IPS-20b (cell line): ENCODE results near the gene ADISSP.

Experiments used
- H3K27ac ChIP-seq: one replicate; pipeline ENCODE4 v1.5.1; 2013; ENCODE audit warnings: low read length
- H3K27me3 ChIP-seq: 2 replicates; pipeline ENCODE4 v1.6.1; 2013; ENCODE audit warnings: mild to moderate bottlenecking, low read length, inconsistent platforms; ENCODE audit not compliant: insufficient read depth
- H3K36me3 ChIP-seq: 2 replicates; pipeline ENCODE4 v1.6.1; 2013; ENCODE audit warnings: low read depth, mild to moderate bottlenecking, inconsistent platforms, low read length, moderate library complexity; ENCODE audit not compliant: insufficient read depth
- H3K4me1 ChIP-seq: 2 replicates; pipeline ENCODE4 v1.6.1; 2013; ENCODE audit warnings: mild to moderate bottlenecking, control low read depth, inconsistent platforms, low read length, moderate library complexity; ENCODE audit not compliant: insufficient read depth
- H3K4me3 ChIP-seq: 2 replicates; pipeline ENCODE4 v1.5.1; 2013; ENCODE audit warnings: mild to moderate bottlenecking, low read length, inconsistent platforms
- H3K9ac ChIP-seq: 2 replicates; pipeline ENCODE4 v1.6.1; 2013; ENCODE audit warnings: low read depth, mild to moderate bottlenecking, inconsistent platforms, low read length, moderate library complexity
- H3K9me3 ChIP-seq: 2 replicates; pipeline ENCODE4 v1.6.1; 2013; ENCODE audit warnings: mild to moderate bottlenecking, low read depth, low read length, inconsistent platforms; ENCODE audit not compliant: insufficient read depth

The ADISSP gene

DNA sequence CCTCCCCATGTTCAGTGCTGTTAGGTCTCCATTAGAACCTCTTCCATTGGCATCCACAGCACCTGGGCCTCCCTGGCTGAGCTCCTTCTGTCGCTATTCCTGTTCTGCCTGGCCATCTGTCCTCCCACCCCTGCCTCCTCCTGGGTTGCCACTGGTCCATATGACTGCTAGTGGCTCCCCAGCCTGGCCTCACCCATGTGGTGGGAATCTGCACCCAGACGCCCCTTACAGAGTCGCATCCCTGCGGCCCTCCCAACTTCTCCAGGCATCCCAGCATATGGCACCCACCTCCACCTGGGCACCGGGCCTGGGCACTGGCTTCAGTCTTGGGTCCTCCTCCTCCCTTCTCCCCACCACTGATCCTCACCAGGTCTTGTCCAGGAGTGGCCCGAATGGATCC lies 36.3 kb upstream of the ADISSP start:
- no peak overlapping the region for H3K9ac ChIP-seq
- no peaks in the 10 kb centered on the region for H3K27me3 ChIP-seq
- H3K36me3 ChIP-seq = peaks cover 56% of the 10 kb centered on the region
- H3K4me3 ChIP-seq = no peak overlapping the region
- no peak overlapping the region for H3K27ac ChIP-seq
- no peaks in the 10 kb centered on the region for H3K9me3 ChIP-seq
- peaks cover 16% of the 10 kb centered on the region; the same call in 1 of the 2 replicates for H3K4me1 ChIP-seq

- no peaks in the 10 kb centered on the region for H3K27me3 ChIP-seq
- no peak overlapping the region for H3K9ac ChIP-seq
- no peak overlapping the region for H3K4me3 ChIP-seq
- no peak overlapping the region for H3K27ac ChIP-seq
- peaks cover 62% of the 10 kb centered on the region for H3K36me3 ChIP-seq
- H3K9me3 ChIP-seq = no peaks in the 10 kb centered on the region
- H3K4me1 ChIP-seq = peaks cover 18% of the 10 kb centered on the region; the same call in 1 of the 2 replicates
Observed at GRCh38 chr20:3803289-3803688, 35.7 kb upstream of the ADISSP start.

GRCh38 chr20:3802524-3803239 lies 35.1 kb upstream of the ADISSP start:
- Histone ChIP-seq H3K9me3 (no peaks in the 10 kb centered on the region), H3K9ac (no peak overlapping the region), H3K27ac (no peak overlapping the region), H3K36me3 (peaks cover 62% of the 10 kb centered on the region), H3K4me1 (peaks cover 21% of the 10 kb centered on the region; the same call in 1 of the 2 replicates), H3K4me3 (no peak overlapping the region), H3K27me3 (no peaks in the 10 kb centered on the region)

DNA sequence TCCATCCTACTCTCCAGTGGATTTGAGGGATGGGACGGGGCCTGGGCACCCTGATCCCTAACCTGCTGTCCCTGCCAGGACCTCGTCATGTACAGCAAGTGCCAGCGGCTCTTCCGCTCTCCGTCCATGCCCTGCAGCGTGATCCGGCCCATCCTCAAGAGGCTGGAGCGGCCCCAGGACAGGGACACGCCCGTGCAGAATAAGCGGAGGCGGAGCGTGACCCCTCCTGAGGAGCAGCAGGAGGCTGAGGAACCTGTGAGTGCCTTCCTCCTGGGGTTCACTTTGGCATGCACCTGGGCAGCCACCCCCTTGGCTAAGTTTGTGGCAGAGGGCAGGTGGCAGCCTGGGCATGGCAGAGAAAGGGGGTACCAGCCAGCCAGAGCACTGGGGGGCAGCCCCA lies 34.3 kb upstream of the ADISSP start:
- no peak overlapping the region for H3K27ac ChIP-seq
- H3K4me3 ChIP-seq = no peak overlapping the region
- peaks cover 6% of the 10 kb centered on the region; the same call in 1 of the 2 replicates for H3K27me3 ChIP-seq
- peaks cover 62% of the 10 kb centered on the region for H3K36me3 ChIP-seq
- peaks cover 25% of the 10 kb centered on the region; the same call in 1 of the 2 replicates for H3K4me1 ChIP-seq
- H3K9ac ChIP-seq = no peak overlapping the region
- H3K9me3 ChIP-seq = no peaks in the 10 kb centered on the region

DNA sequence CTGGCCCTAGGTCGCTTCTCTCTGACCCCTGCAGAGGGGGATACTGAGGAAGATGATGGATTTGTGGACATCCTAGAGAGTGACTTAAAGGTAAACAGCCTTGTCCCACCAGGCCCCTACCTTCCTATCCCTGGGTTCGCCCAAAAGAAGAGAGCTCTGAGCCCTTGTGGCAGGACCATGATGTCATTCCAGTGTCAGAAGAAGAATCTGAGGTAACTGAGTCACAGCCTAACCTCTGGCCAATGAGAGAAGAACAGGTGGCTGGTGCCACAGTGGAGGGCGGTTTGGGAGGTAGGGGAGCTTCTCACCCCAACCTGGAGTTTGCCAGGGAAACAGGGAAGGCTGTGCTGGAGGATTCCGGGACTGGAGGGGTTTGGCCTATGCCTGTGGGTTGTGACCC lies 33.7 kb upstream of the ADISSP start:
- Histone ChIP-seq H3K27me3 (peaks cover 7% of the 10 kb centered on the region; the same call in 1 of the 2 replicates), H3K4me1 (peaks cover 25% of the 10 kb centered on the region; the same call in 1 of the 2 replicates), H3K27ac (no peak overlapping the region), H3K9me3 (no peaks in the 10 kb centered on the region), H3K4me3 (no peak overlapping the region), H3K9ac (no peak overlapping the region), H3K36me3 (peaks cover 62% of the 10 kb centered on the region)

DNA sequence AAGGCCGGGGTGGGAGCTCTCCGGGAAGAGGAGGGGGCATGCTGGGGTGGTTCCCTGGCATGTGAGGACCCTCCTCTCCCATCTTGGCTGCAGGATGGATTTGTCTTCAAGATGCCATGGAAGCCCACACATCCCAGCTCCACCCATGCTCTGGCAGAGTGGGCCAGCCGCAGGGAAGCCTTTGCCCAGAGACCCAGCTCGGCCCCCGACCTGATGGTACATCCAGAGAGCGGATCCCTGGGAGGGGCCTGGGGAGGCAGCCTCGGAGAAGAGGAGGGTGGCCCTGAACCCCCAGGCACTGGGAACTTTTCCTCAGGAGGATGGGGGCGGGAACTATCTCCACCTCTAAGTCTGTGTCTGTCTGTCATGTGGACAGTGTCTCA lies 33.3 kb upstream of the ADISSP start:
- H3K36me3 ChIP-seq = peaks cover 57% of the 10 kb centered on the region
- no peaks in the 10 kb centered on the region for H3K9me3 ChIP-seq
- no peak overlapping the region for H3K9ac ChIP-seq
- H3K27ac ChIP-seq = no peak overlapping the region
- peaks cover 7% of the 10 kb centered on the region; the same call in 1 of the 2 replicates for H3K27me3 ChIP-seq
- H3K4me1 ChIP-seq = peaks cover 25% of the 10 kb centered on the region; the same call in 1 of the 2 replicates
- H3K4me3 ChIP-seq = no peak overlapping the region; the same call in 1 of the 2 replicates

- H3K27ac ChIP-seq = peak overlapping the region; percentile 1
- peaks cover 25% of the 10 kb centered on the region; the same call in 1 of the 2 replicates for H3K4me1 ChIP-seq
- peak overlapping the region; percentile 50; the same call in 1 of the 2 replicates for H3K9ac ChIP-seq
- no peaks in the 10 kb centered on the region for H3K9me3 ChIP-seq
- H3K36me3 ChIP-seq = peaks cover 52% of the 10 kb centered on the region
- peaks cover 7% of the 10 kb centered on the region; the same call in 1 of the 2 replicates for H3K27me3 ChIP-seq
- peak overlapping the region; percentile 48; the same call in 1 of the 2 replicates for H3K4me3 ChIP-seq
Observed at GRCh38 chr20:3800256-3800877, 32.8 kb upstream of the ADISSP start.

GRCh38 chr20:3798908-3799248 lies 31.3 kb upstream of the ADISSP start:
- H3K9me3 ChIP-seq = no peaks in the 10 kb centered on the region
- H3K27ac ChIP-seq = peak overlapping the region; percentile 57
- H3K4me3 ChIP-seq = peak overlapping the region; percentile 48; the same call in 1 of the 2 replicates
- 0 out of 2 replicates have a peak overlapping the region, but pooled peaks have one; percentile 43 for H3K9ac ChIP-seq
- peaks cover 38% of the 10 kb centered on the region for H3K36me3 ChIP-seq
- peaks cover 7% of the 10 kb centered on the region; the same call in 1 of the 2 replicates for H3K27me3 ChIP-seq
- H3K4me1 ChIP-seq = peaks cover 25% of the 10 kb centered on the region; the same call in 1 of the 2 replicates

DNA sequence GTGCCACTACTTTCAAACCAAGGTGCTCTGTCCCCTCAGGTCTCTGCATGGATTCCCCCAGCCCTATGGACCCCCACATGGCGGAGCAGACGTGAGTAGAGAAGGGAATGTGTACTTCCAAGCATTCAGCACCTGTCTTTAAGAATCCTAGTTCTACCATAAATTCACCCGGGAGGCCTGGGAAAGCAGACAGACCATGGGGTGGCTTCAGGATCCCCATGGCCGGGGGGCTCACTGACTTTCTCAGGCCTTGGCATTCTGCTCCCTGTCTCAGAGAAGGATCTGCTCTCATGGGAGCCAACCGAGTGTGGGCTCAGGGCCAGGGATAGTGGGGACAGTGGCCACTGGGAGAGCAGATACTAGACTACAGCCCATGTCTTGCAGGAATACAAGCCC lies 30.8 kb upstream of the ADISSP start:
- Histone ChIP-seq H3K9ac (no peak overlapping the region), H3K27ac (no peak overlapping the region), H3K27me3 (peaks cover 7% of the 10 kb centered on the region; the same call in 1 of the 2 replicates), H3K4me1 (peaks cover 25% of the 10 kb centered on the region; the same call in 1 of the 2 replicates), H3K4me3 (no peak overlapping the region), H3K36me3 (peaks cover 33% of the 10 kb centered on the region), H3K9me3 (no peaks in the 10 kb centered on the region)

DNA sequence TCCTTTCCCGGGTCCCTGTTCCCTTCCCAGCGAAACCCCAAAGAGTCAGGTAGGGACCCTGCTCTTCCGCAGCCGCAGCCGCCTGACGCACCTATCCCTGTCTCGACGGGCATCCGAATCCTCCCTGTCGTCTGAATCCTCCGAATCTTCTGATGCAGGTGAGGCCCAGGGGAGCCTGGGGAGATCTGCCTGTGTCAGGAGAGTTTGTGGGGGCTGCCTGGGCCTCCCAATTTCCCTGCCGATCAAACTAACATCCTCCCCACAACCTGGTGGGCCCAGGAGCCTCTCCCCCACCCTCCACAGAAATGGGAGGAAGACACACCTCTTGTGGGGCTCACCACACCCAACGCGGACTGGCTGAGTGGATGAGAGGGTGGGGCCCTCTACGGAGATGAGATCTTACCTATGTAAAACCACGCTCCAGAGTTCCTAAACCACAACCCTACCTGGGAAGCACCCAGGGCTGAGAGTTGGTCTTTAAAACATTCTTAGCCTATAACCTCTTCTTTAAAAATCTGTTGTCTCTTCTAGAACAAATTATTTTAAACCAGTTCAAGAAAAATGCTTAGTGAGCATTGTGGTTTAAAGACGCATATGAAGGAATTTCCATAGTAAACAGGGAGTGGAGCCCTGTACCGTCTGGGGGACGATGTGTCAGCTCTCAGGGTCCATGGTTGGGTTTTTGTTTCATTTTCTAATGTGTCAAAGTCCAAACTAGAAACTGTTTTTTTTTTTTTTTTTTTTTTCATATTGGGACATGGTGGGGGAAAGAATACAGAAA lies 30.2 kb upstream of the ADISSP start:
- H3K27ac ChIP-seq = no peak overlapping the region
- H3K9me3 ChIP-seq = no peaks in the 10 kb centered on the region
- H3K36me3 ChIP-seq = peaks cover 27% of the 10 kb centered on the region
- peaks cover 7% of the 10 kb centered on the region; the same call in 1 of the 2 replicates for H3K27me3 ChIP-seq
- no peak overlapping the region; the same call in 1 of the 2 replicates for H3K9ac ChIP-seq
- H3K4me1 ChIP-seq = peaks cover 25% of the 10 kb centered on the region; the same call in 1 of the 2 replicates
- peak overlapping the region; percentile 82 for H3K4me3 ChIP-seq

GRCh38 chr20:3797226-3797545 lies 29.6 kb upstream of the ADISSP start:
- peaks cover 21% of the 10 kb centered on the region for H3K36me3 ChIP-seq
- H3K9me3 ChIP-seq = no peaks in the 10 kb centered on the region
- H3K9ac ChIP-seq = peak overlapping the region; percentile 73
- peak overlapping the region; percentile 82 for H3K4me3 ChIP-seq
- H3K4me1 ChIP-seq = peaks cover 25% of the 10 kb centered on the region; the same call in 1 of the 2 replicates
- peaks cover 7% of the 10 kb centered on the region; the same call in 1 of the 2 replicates for H3K27me3 ChIP-seq
- no peak overlapping the region for H3K27ac ChIP-seq
